ENCODE results near the gene TMEM179.

The TMEM179 gene

GRCh38 chr14:104546591-104547309, 57.8 kb downstream of the TMEM179 start:
- H3K9me3 ChIP-seq (ENCODE audit: control insufficient read depth, insufficient read depth, low read depth, low read length): 0 out of 2 replicates have a peak, but pooled peaks cover 5% of the 10 kb centered on the region
- no peak overlapping the region for H3K27ac ChIP-seq (ENCODE audit: low read depth, low read length)
- peaks cover 41% of the 10 kb centered on the region; the same call in 1 of the 2 replicates for H3K27me3 ChIP-seq (ENCODE audit: control insufficient read depth, insufficient read depth, low read length)

GRCh38 chr14:104545942-104546501, 58.5 kb downstream of the TMEM179 start:
- peaks cover 10% of the 10 kb centered on the region for H3K4me1 ChIP-seq (ENCODE audit: control insufficient read depth, insufficient read depth, low read length)
- 0 out of 2 replicates have a peak, but pooled peaks cover 5% of the 10 kb centered on the region for H3K9me3 ChIP-seq (ENCODE audit: control insufficient read depth, insufficient read depth, low read depth, low read length)
- H3K27me3 ChIP-seq (ENCODE audit: control insufficient read depth, insufficient read depth, low read length): peaks cover 41% of the 10 kb centered on the region; the same call in 1 of the 2 replicates
- H3K36me3 ChIP-seq (ENCODE audit: control insufficient read depth, insufficient read depth, low read length): no peaks in the 10 kb centered on the region
- H3K4me3 ChIP-seq (ENCODE audit: low read depth, low read length): no peak overlapping the region; the same call in 1 of the 2 replicates
- no peak overlapping the region for H3K27ac ChIP-seq (ENCODE audit: low read depth, low read length)
- H3K9ac ChIP-seq (ENCODE audit: low read length): no peak overlapping the region

More at GRCh38 chr14:104546591-104547309, 57.8 kb downstream of the TMEM179 start:
- no peak overlapping the region for H3K9ac ChIP-seq (ENCODE audit: low read length)
- no peaks in the 10 kb centered on the region for H3K36me3 ChIP-seq (ENCODE audit: control insufficient read depth, insufficient read depth, low read length)
- H3K4me1 ChIP-seq (ENCODE audit: control insufficient read depth, insufficient read depth, low read length): peaks cover 10% of the 10 kb centered on the region
- H3K4me3 ChIP-seq (ENCODE audit: low read depth, low read length): no peak overlapping the region

GRCh38 chr14:104545151-104545941, 59.2 kb downstream of the TMEM179 start:
- Histone ChIP-seq H3K36me3 (ENCODE audit: control insufficient read depth, insufficient read depth, low read length) (no peaks in the 10 kb centered on the region), H3K9me3 (ENCODE audit: control insufficient read depth, insufficient read depth, low read depth, low read length) (0 out of 2 replicates have a peak, but pooled peaks cover 5% of the 10 kb centered on the region), H3K27me3 (ENCODE audit: control insufficient read depth, insufficient read depth, low read length) (peaks cover 41% of the 10 kb centered on the region; the same call in 1 of the 2 replicates), H3K4me1 (ENCODE audit: control insufficient read depth, insufficient read depth, low read length) (peaks cover 10% of the 10 kb centered on the region), H3K4me3 (ENCODE audit: low read depth, low read length) (no peak overlapping the region; the same call in 1 of the 2 replicates), H3K9ac (ENCODE audit: low read length) (no peak overlapping the region), H3K27ac (ENCODE audit: low read depth, low read length) (no peak overlapping the region)

GRCh38 chr14:104544362-104544961, 60.1 kb downstream of the TMEM179 start:
- Histone ChIP-seq H3K9me3 (ENCODE audit: control insufficient read depth, insufficient read depth, low read depth, low read length) (no peaks in the 10 kb centered on the region), H3K9ac (ENCODE audit: low read length) (no peak overlapping the region), H3K4me3 (ENCODE audit: low read depth, low read length) (no peak overlapping the region), H3K27ac (ENCODE audit: low read depth, low read length) (no peak overlapping the region), H3K36me3 (ENCODE audit: control insufficient read depth, insufficient read depth, low read length) (no peaks in the 10 kb centered on the region), H3K27me3 (ENCODE audit: control insufficient read depth, insufficient read depth, low read length) (peaks cover 41% of the 10 kb centered on the region; the same call in 1 of the 2 replicates), H3K4me1 (ENCODE audit: control insufficient read depth, insufficient read depth, low read length) (peaks cover 9% of the 10 kb centered on the region)

GRCh38 chr14:104542871-104543830, 61.4 kb downstream of the TMEM179 start:
- H3K27ac ChIP-seq (ENCODE audit: low read depth, low read length): no peak overlapping the region
- peaks cover 2% of the 10 kb centered on the region; the same call in 1 of the 2 replicates for H3K4me1 ChIP-seq (ENCODE audit: control insufficient read depth, insufficient read depth, low read length)
- no peak overlapping the region for H3K9ac ChIP-seq (ENCODE audit: low read length)
- no peak overlapping the region for H3K4me3 ChIP-seq (ENCODE audit: low read depth, low read length)
- no peaks in the 10 kb centered on the region for H3K9me3 ChIP-seq (ENCODE audit: control insufficient read depth, insufficient read depth, low read depth, low read length)
- no peaks in the 10 kb centered on the region for H3K36me3 ChIP-seq (ENCODE audit: control insufficient read depth, insufficient read depth, low read length)
- H3K27me3 ChIP-seq (ENCODE audit: control insufficient read depth, insufficient read depth, low read length): peaks cover 41% of the 10 kb centered on the region; the same call in 1 of the 2 replicates

- H3K4me3 ChIP-seq (ENCODE audit: low read depth, low read length): no peak overlapping the region
- no peak overlapping the region for H3K27ac ChIP-seq (ENCODE audit: low read depth, low read length)
- H3K9ac ChIP-seq (ENCODE audit: low read length): no peak overlapping the region
- peaks cover 33% of the 10 kb centered on the region; the same call in 1 of the 2 replicates for H3K27me3 ChIP-seq (ENCODE audit: control insufficient read depth, insufficient read depth, low read length)
- peaks cover 2% of the 10 kb centered on the region; the same call in 1 of the 2 replicates for H3K4me1 ChIP-seq (ENCODE audit: control insufficient read depth, insufficient read depth, low read length)
- no peaks in the 10 kb centered on the region for H3K36me3 ChIP-seq (ENCODE audit: control insufficient read depth, insufficient read depth, low read length)
- no peaks in the 10 kb centered on the region for H3K9me3 ChIP-seq (ENCODE audit: control insufficient read depth, insufficient read depth, low read depth, low read length)
Observed at GRCh38 chr14:104541905-104542465, 62.6 kb downstream of the TMEM179 start.
